Activated T-cell treated with anti-CD3 and anti-CD28 coated beads, Interleukin-2, amount 50 U/mL, for 4 hours (primary cell): ENCODE results near the gene SNRNP35. TPM values are rescaled to one million over a fixed set of nuclear protein-coding genes. Genes with fewer than 3 reads are reported as not detected.
"Not testable (repeated sequence)": the region's sequence is repeated elsewhere in the genome, so short reads cannot be mapped to it uniquely, and the experiment has no call there.

Experiments used
- ATAC-seq, 2 donors: fragments of 200-7000 bp; cut with Tn5 transposase; one replicate each; pipeline ENCODE4 v1.10.0; 2021
- DNase-seq: peaks from one replicate; pipeline ENCODE4 v3.0.0-alpha.2; 2020
- H3K27me3 Mint-ChIP-seq: one replicate; pipeline ENCODE4 v1.8.0; 2021; ENCODE audit warnings: low read depth, mixed read lengths
- H3K36me3 Mint-ChIP-seq: one replicate; pipeline ENCODE4 v1.8.0; 2022; ENCODE audit warnings: mixed read lengths; ENCODE audit not compliant: insufficient read depth
- H3K4me1 Mint-ChIP-seq: one replicate; pipeline ENCODE4 v1.8.0; 2021; ENCODE audit warnings: low read depth, mixed read lengths
- H3K4me3 Mint-ChIP-seq: one replicate; pipeline ENCODE4 v1.8.0; 2021; ENCODE audit warnings: mild to moderate bottlenecking, moderate library complexity, mixed read lengths
- H3K9me3 Mint-ChIP-seq: one replicate; pipeline ENCODE4 v1.8.0; 2021; ENCODE audit warnings: mixed read lengths
- total RNA-seq, 3 donors: library from RNA; stranded (reverse); gene quantifications; one replicate each; pipeline ENCODE4 v1.2.1, GENCODE V29; 2021

Gene SNRNP35
- total RNA-seq, 3 donors from 2014 or later = 15.5 to 20.4 (median 17.2) TPM

GRCh38 chr12:123513805-123514204 is 55.9 kb downstream of the SNRNP35 start:
- H3K9me3 Mint-ChIP-seq = no peaks in the 10 kb centered on the region
- no peaks in the 10 kb centered on the region for H3K27me3 Mint-ChIP-seq
- H3K4me1 Mint-ChIP-seq = no peaks in the 10 kb centered on the region
- ATAC-seq (no peak), DNase-seq (no peak)
- peaks cover 9% of the 10 kb centered on the region for H3K36me3 Mint-ChIP-seq
- H3K4me3 Mint-ChIP-seq = no peak overlapping the region

- not testable (repeated sequence) for H3K36me3 Mint-ChIP-seq, H3K4me3 Mint-ChIP-seq, H3K4me1 Mint-ChIP-seq, H3K27me3 Mint-ChIP-seq, ATAC-seq, DNase-seq, H3K9me3 Mint-ChIP-seq
Measured at GRCh38 chr12:123514582-123515221, 56.8 kb downstream of the SNRNP35 start.

GRCh38 chr12:123516216-123516780 is 58.4 kb downstream of the SNRNP35 start:
- ATAC-seq (no peak), DNase-seq (no peak)
- no peaks in the 10 kb centered on the region for H3K4me1 Mint-ChIP-seq
- no peaks in the 10 kb centered on the region for H3K9me3 Mint-ChIP-seq
- H3K27me3 Mint-ChIP-seq = no peaks in the 10 kb centered on the region
- peaks cover 11% of the 10 kb centered on the region for H3K36me3 Mint-ChIP-seq
- no peak overlapping the region for H3K4me3 Mint-ChIP-seq

Other genes with a start within 250 kb of the SNRNP35 start
- 10 to 100 TPM; 35.9 to 42.3 (median 37.5) TPM for gene MPHOSPH9, start 225.0 kb upstream of the SNRNP35 start, total RNA-seq
- 10 to 100 TPM; 16.7 to 17.7 (median 17.4) TPM for gene MTRFR, start 224.7 kb upstream of the SNRNP35 start, total RNA-seq
- 10 to 100 TPM; 44.7 to 67.9 (median 53.4) TPM for gene CDK2AP1, start 186.3 kb upstream of the SNRNP35 start, total RNA-seq
- 10 to 100 TPM; 40.9 to 45.5 (median 44.0) TPM for gene SBNO1, start 93.3 kb upstream of the SNRNP35 start, total RNA-seq
- 10 to 100 TPM; 37.1 to 39.4 (median 39.2) TPM for gene KMT5A, start 74.0 kb upstream of the SNRNP35 start, total RNA-seq
- 10 to 100 TPM; 17.0 to 22.4 (median 20.6) TPM for gene RILPL2, start 21.5 kb upstream of the SNRNP35 start, total RNA-seq
- 1 to 10 TPM; 2.6 to 3.3 (median 2.9) TPM for gene RILPL1, start 75.6 kb downstream of the SNRNP35 start, total RNA-seq
- 100 to 1,000 TPM; 204 to 222 (median 206) TPM for gene TMED2, start 126.4 kb downstream of the SNRNP35 start, total RNA-seq
- gene DDX55, start 144.0 kb downstream of the SNRNP35 start, total RNA-seq = 10 to 100 TPM; 69.2 to 75.7 (median 69.3) TPM
- 100 to 1,000 TPM; 112 to 117 (median 117) TPM for gene EIF2B1, start 175.5 kb downstream of the SNRNP35 start, total RNA-seq
- gene GTF2H3, start 175.7 kb downstream of the SNRNP35 start, total RNA-seq = 10 to 100 TPM; 77.9 to 86.2 (median 78.5) TPM
- gene TCTN2, start 213.0 kb downstream of the SNRNP35 start, total RNA-seq = 1 to 10 TPM; 2.4 to 4.3 (median 3.5) TPM